Uterus (tissue), 2 donors: Measurements from ENCODE around the gene GATD1.

Source experiments
- POLR2A ChIP-seq, 2 donors: fragments of 450-650 bp; IDR thresholded peaks; one replicate each; pipeline ENCODE4 v1.6.1; 2016; ENCODE audit warnings: antibody characterized with exemption in 2 of 2, mild to moderate bottlenecking in 1 of 2, moderate library complexity in 1 of 2
- TF ChIP-seq, protein P1 (sequence below), 4 experiments: fragments of 200-600 bp in 2 of 4; fragments of 450-650 bp in 2 of 4; sonication (generic) in 2 of 4; IDR thresholded peaks; one replicate each; pipeline ENCODE4 v1.5.1; 2016 to 2019; ENCODE audit warnings: antibody characterized with exemption in 4 of 4, mild to moderate bottlenecking in 2 of 4, moderate library complexity in 1 of 4

DNA sequence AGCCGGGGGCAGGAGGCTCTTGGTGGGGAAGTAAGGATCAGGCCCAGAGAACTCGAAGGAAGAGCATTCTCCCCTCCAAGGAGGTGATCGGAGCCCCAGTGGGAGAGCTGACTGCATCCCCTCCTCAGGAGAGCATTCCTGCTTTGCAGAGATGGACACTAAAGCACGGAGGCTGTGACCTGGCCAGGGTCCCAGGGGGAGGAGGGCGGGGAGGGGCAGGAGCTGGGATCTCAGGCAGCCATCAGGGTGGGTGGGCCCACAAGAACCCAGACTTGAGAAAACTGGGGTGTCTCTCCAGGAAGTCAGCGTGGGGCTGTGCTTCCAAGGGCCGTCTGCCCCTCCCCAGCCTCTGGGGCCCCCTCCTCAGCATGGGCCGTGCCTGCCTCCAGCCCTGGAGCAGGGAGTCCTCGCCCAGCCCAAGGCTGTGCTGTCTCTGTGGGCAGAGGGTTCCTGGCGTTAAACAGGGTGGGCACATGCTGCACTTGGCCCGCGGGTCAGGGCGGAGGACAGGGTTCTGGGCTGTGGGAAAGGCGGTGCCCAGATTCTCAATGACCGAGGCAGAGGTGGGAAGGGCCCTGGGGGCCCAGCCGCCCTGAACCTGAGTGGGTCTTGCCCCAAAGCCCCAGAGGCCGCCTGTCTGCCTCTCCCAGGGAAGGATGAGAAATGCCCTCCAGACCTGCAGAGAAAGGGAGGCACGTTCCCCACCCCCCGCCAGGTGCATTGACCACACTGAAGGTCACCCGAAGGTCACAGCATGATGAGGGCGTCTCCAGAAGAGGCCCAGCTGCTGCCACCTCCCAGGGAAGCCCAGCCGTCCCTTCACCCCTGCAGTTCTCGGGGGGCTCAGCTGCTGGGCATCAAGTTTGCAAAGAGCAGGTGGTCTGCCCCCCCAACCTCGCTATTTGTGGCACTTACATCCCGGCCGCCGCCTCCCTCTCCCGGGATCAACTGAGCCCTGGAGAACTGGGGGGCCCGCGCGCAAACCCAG is 12.0 kb upstream of the GATD1 start:
- TF ChIP-seq POLR2A (IDR thresholded peaks at IDR 0.05) = no peak
- TF ChIP-seq, protein P1, sequence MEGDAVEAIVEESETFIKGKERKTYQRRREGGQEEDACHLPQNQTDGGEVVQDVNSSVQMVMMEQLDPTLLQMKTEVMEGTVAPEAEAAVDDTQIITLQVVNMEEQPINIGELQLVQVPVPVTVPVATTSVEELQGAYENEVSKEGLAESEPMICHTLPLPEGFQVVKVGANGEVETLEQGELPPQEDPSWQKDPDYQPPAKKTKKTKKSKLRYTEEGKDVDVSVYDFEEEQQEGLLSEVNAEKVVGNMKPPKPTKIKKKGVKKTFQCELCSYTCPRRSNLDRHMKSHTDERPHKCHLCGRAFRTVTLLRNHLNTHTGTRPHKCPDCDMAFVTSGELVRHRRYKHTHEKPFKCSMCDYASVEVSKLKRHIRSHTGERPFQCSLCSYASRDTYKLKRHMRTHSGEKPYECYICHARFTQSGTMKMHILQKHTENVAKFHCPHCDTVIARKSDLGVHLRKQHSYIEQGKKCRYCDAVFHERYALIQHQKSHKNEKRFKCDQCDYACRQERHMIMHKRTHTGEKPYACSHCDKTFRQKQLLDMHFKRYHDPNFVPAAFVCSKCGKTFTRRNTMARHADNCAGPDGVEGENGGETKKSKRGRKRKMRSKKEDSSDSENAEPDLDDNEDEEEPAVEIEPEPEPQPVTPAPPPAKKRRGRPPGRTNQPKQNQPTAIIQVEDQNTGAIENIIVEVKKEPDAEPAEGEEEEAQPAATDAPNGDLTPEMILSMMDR (IDR thresholded peaks at IDR 0.05) = no peak
